ENCODE measurements around the gene PFKFB3.

Gene PFKFB3

DNA sequence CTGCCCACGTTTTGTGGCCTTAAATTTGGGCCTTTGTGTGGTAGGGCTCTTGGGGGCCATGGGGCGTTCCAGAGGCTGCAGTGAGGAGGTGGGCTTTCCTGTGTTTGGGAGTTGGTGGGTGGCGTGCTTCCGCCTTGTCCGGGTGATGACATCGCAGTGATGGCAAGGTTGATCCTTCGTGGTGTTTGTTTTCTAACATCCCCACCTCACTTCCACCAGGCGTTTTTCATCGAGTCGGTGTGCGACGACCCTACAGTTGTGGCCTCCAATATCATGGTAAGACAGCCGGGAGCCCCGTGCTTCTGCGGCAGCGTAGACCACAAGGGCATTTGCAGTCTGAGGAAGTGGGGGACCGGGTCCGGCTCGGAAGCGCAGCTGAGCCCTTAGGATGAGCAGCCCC lies 14.2 kb downstream of the PFKFB3 start:
- Histone ChIP-seq H3K36me3 (ENCODE audit: control insufficient read depth in 5 of 5, insufficient read depth in 5 of 5, low read length in 5 of 5) (peaks cover 9 to 96% (median 93%) of the 10 kb centered on the region in 5 donors), H3K4me3 (ENCODE audit: low read depth in 1 of 5, low read length in 5 of 5) (no peak overlapping the region), H3K9me3 (ENCODE audit: control insufficient read depth in 5 of 5, low read length in 5 of 5) (no peaks in the 10 kb centered on the region), H3K27ac (ENCODE audit: low read depth, low read length) (no peak overlapping the region), H3K27me3 (ENCODE audit: control insufficient read depth in 5 of 5, insufficient read depth in 4 of 5, low read length in 5 of 5) (no peaks in the 10 kb centered on the region), H3K4me1 (ENCODE audit: control insufficient read depth in 5 of 5, insufficient read depth in 5 of 5, low read length in 5 of 5) (peaks cover 1 to 38% (median 15%) of the 10 kb centered on the region in 5 donors), H3K9ac (ENCODE audit: low read length in 5 of 5) (no peak overlapping the region)

DNA sequence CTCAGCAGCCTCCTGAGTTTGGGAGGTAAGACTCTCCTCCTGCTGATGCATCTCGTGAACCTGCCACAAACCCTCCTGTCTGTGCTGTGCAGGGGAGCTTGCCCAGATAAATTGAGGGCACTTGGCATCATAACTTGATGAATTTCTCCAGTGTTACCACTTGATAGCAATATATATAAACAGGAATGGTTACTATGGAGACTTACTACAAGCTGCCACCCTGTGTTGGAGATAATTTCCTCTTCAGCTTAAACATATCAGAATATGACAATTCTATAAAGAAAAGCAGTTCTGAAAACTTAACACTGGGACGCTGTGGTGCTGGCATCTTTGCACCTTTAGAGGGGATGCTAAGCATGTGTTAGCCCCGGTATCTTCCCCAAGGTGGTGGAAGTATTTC lies 14.9 kb downstream of the PFKFB3 start:
- H3K27me3 ChIP-seq (ENCODE audit: control insufficient read depth in 5 of 5, insufficient read depth in 4 of 5, low read length in 5 of 5) = no peaks in the 10 kb centered on the region

DNA sequence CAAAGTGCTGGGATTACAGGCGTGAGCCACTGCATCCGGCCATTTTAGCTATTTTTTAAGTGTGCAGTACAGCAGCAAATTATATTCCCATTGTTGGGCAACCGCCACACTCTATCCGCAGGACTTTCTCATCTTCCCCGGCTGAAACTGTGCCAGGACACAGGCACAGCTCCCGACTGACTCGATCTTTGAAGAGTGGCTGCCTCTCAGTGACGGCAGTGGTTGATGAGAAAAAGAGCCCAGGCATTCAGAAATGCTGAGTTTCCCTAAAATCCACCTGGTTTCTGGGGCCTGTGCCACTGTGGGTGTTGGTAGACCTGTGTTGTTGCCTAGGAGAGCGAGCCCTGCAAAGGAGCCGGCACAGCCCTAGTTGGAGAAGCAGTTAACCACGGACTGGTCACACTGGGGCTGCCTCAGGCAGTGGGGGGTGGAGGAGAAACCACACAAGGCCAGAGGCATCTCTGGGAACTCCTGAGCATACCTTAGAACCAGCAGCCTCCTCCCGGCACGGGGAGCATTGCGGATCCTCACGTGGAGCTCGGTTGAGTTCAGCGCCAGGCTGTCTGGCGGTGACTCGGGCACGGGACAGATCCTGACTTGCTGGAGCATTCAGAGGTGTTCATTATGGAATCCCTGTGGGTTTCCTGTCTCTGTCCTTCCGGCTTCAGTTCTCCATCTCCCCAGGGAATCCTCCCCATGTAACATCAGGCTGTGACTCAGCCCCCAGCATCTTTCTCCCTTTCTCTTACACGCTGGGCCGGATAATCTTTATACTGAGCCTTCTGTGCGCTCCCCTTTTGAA lies 16.2 kb downstream of the PFKFB3 start:
- Histone ChIP-seq H3K36me3 (ENCODE audit: control insufficient read depth in 5 of 5, insufficient read depth in 5 of 5, low read length in 5 of 5) (peaks cover 11 to 99% (median 97%) of the 10 kb centered on the region in 5 donors), H3K9ac (ENCODE audit: low read length in 5 of 5) (no peak overlapping the region), H3K27ac (ENCODE audit: low read depth, low read length) (peak overlapping the region; percentile 26), H3K4me3 (ENCODE audit: low read depth in 1 of 5, low read length in 5 of 5) (no peak overlapping the region), H3K4me1 (ENCODE audit: control insufficient read depth in 5 of 5, insufficient read depth in 5 of 5, low read length in 5 of 5) (peaks cover 1 to 20% (median 5%) of the 10 kb centered on the region in 5 donors), H3K27me3 (ENCODE audit: control insufficient read depth in 5 of 5, insufficient read depth in 4 of 5, low read length in 5 of 5) (no peaks in the 10 kb centered on the region), H3K9me3 (ENCODE audit: control insufficient read depth in 5 of 5, low read length in 5 of 5) (no peaks in the 10 kb centered on the region)

More for the DNA sequence above, 14.9 kb downstream of the PFKFB3 start:
- H3K4me3 ChIP-seq (ENCODE audit: low read depth in 1 of 5, low read length in 5 of 5) = no peak overlapping the region
- peaks cover 9 to 97% (median 96%) of the 10 kb centered on the region in 5 donors for H3K36me3 ChIP-seq (ENCODE audit: control insufficient read depth in 5 of 5, insufficient read depth in 5 of 5, low read length in 5 of 5)
- no peak overlapping the region for H3K27ac ChIP-seq (ENCODE audit: low read depth, low read length)
- H3K9me3 ChIP-seq (ENCODE audit: control insufficient read depth in 5 of 5, low read length in 5 of 5) = no peaks in the 10 kb centered on the region
- H3K4me1 ChIP-seq (ENCODE audit: control insufficient read depth in 5 of 5, insufficient read depth in 5 of 5, low read length in 5 of 5) = peaks cover 1 to 31% (median 10%) of the 10 kb centered on the region in 5 donors
- no peak overlapping the region for H3K9ac ChIP-seq (ENCODE audit: low read length in 5 of 5)

DNA sequence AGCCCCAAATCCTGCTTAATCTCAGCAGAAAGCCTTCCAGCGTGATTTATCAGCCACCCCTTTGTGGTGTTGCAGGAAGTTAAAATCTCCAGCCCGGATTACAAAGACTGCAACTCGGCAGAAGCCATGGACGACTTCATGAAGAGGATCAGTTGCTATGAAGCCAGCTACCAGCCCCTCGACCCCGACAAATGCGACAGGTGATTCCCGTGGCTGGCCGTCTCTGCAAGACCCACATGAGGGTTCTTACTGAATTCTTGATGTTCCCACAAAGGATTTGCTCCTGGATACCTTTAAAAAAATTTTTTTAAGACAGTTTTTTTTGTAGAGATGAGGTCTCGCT lies 16.7 kb downstream of the PFKFB3 start:
- Histone ChIP-seq H3K9me3 (ENCODE audit: control insufficient read depth in 5 of 5, low read length in 5 of 5) (no peaks in the 10 kb centered on the region), H3K4me1 (ENCODE audit: control insufficient read depth in 5 of 5, insufficient read depth in 5 of 5, low read length in 5 of 5) (peaks cover 0 to 15% (median 5%) of the 10 kb centered on the region in 5 donors), H3K9ac (ENCODE audit: low read length in 5 of 5) (no peak overlapping the region), H3K27ac (ENCODE audit: low read depth, low read length) (peak overlapping the region; percentile 16), H3K4me3 (ENCODE audit: low read depth in 1 of 5, low read length in 5 of 5) (no peak overlapping the region), H3K36me3 (ENCODE audit: control insufficient read depth in 5 of 5, insufficient read depth in 5 of 5, low read length in 5 of 5) (peaks cover 11 to 99% (median 97%) of the 10 kb centered on the region in 5 donors), H3K27me3 (ENCODE audit: control insufficient read depth in 5 of 5, insufficient read depth in 4 of 5, low read length in 5 of 5) (no peaks in the 10 kb centered on the region)

DNA sequence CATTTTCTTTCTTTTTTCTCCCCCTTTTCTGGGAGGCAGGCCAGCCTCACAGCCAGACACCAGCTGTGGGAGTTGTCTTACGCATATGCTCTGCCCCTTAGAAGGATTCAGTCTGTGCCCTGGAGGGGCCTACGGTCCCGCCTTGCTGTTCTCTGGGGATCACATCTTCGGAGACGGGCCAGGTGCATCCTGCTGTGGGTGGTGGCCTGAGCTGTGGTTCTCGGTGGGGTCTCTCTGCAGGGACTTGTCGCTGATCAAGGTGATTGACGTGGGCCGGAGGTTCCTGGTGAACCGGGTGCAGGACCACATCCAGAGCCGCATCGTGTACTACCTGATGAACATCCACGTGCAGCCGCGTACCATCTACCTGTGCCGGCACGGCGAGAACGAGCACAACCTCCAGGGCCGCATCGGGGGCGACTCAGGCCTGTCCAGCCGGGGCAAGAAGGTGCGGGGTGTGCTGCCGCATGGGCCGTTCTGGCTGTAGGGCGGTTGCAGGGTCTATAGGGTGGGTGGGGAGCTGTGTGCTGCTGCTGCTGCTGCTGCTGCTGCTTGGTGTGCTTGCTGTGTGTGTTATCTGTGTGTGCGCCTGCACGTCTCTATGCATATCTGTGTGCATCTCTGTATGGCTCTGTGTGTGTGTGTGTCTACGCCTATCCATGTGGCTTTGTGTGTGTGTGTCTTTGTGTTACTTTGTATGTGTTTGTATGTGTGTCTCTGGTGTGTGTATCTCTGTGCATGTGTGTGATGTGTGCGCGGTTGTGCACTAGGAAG lies 17.9 kb downstream of the PFKFB3 start:
- Histone ChIP-seq H3K27ac (ENCODE audit: low read depth, low read length) (no peak overlapping the region), H3K4me3 (ENCODE audit: low read depth in 1 of 5, low read length in 5 of 5) (no peak overlapping the region), H3K27me3 (ENCODE audit: control insufficient read depth in 5 of 5, insufficient read depth in 4 of 5, low read length in 5 of 5) (no peaks in the 10 kb centered on the region), H3K4me1 (ENCODE audit: control insufficient read depth in 5 of 5, insufficient read depth in 5 of 5, low read length in 5 of 5) (peaks cover 0 to 8% (median 0%) of the 10 kb centered on the region in 5 donors), H3K9me3 (ENCODE audit: control insufficient read depth in 5 of 5, low read length in 5 of 5) (no peaks in the 10 kb centered on the region), H3K9ac (ENCODE audit: low read length in 5 of 5) (no peak overlapping the region), H3K36me3 (ENCODE audit: control insufficient read depth in 5 of 5, insufficient read depth in 5 of 5, low read length in 5 of 5) (peaks cover 11 to 99% (median 97%) of the 10 kb centered on the region in 5 donors)

DNA sequence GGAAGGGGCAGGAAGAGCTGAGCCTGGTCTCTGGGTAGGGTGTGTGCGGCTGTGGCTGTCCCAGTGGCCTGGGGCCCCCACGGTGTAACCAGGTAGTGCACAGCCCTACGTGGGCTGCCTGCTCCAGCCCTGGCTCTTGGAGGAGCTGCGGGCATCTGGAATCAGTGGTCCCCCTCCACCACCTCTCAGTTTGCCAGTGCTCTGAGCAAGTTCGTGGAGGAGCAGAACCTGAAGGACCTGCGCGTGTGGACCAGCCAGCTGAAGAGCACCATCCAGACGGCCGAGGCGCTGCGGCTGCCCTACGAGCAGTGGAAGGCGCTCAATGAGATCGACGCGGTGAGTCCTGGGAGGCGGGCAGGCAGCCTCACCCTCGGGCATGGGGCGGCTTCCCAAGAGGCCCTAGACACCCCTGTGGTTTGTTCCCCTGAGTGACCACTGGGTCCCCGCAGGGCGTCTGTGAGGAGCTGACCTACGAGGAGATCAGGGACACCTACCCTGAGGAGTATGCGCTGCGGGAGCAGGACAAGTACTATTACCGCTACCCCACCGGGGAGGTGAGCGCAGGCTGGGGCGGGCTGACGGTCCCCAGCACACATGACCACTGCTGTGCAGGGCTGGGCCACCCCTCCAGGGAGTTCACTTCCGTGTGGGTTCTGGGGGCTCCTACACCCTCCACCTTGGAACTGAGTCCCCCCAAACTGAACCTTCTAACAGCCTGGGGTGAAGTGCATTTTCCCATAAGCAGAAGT lies 18.6 kb downstream of the PFKFB3 start:
- H3K36me3 ChIP-seq (ENCODE audit: control insufficient read depth in 5 of 5, insufficient read depth in 5 of 5, low read length in 5 of 5) = peaks cover 11 to 99% (median 97%) of the 10 kb centered on the region in 5 donors
- no peak overlapping the region for H3K9ac ChIP-seq (ENCODE audit: low read length in 5 of 5)
- H3K4me1 ChIP-seq (ENCODE audit: control insufficient read depth in 5 of 5, insufficient read depth in 5 of 5, low read length in 5 of 5) = peaks cover 0 to 5% (median 0%) of the 10 kb centered on the region in 5 donors
- H3K9me3 ChIP-seq (ENCODE audit: control insufficient read depth in 5 of 5, low read length in 5 of 5) = no peaks in the 10 kb centered on the region
- no peak overlapping the region for H3K4me3 ChIP-seq (ENCODE audit: low read depth in 1 of 5, low read length in 5 of 5)
- no peak overlapping the region for H3K27ac ChIP-seq (ENCODE audit: low read depth, low read length)
- no peaks in the 10 kb centered on the region for H3K27me3 ChIP-seq (ENCODE audit: control insufficient read depth in 5 of 5, insufficient read depth in 4 of 5, low read length in 5 of 5)

DNA sequence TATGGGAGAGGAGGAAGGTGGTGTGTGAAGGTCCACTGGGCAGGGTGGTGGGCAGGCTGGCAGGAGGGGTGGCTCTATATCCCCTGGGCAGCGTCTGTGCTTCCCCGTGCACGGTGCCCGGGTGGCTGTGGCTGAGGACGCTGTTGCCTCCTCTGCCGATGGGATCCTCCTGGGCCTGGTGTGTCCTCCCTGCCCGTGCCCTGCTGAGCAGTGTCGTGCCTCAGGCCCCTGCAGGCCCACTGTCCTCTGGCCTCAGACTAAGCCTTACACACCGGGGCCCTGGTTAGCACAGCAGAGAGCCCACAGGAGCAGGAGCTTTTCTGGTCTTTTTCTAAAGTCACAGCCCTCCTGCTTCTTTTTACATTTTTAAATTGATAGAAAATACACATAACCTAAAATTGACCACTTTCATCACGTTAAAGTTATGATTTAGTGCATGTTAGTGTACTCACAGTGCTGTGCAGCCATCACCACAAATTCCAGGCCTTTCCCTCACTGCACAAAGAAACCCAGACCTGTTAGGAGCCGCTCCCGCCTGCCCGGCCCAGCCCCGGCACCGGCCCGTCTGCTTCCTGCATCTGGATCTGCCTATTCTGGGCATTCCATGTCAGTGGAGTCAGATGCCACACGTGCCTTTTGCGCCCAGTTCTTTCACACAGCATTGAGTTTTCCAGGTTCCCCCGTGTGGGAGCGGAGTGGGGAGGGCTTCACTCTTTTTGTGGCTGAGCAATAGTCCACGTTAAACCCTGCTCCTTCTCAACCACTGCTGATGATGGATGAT lies 19.4 kb downstream of the PFKFB3 start:
- Histone ChIP-seq H3K27ac (ENCODE audit: low read depth, low read length) (no peak overlapping the region), H3K9me3 (ENCODE audit: control insufficient read depth in 5 of 5, low read length in 5 of 5) (no peaks in the 10 kb centered on the region), H3K27me3 (ENCODE audit: control insufficient read depth in 5 of 5, insufficient read depth in 4 of 5, low read length in 5 of 5) (no peaks in the 10 kb centered on the region), H3K9ac (ENCODE audit: low read length in 5 of 5) (no peak overlapping the region), H3K4me1 (ENCODE audit: control insufficient read depth in 5 of 5, insufficient read depth in 5 of 5, low read length in 5 of 5) (peaks cover 0 to 5% (median 0%) of the 10 kb centered on the region in 5 donors), H3K36me3 (ENCODE audit: control insufficient read depth in 5 of 5, insufficient read depth in 5 of 5, low read length in 5 of 5) (peaks cover 9 to 99% (median 96%) of the 10 kb centered on the region in 5 donors), H3K4me3 (ENCODE audit: low read depth in 1 of 5, low read length in 5 of 5) (no peak overlapping the region)

DNA sequence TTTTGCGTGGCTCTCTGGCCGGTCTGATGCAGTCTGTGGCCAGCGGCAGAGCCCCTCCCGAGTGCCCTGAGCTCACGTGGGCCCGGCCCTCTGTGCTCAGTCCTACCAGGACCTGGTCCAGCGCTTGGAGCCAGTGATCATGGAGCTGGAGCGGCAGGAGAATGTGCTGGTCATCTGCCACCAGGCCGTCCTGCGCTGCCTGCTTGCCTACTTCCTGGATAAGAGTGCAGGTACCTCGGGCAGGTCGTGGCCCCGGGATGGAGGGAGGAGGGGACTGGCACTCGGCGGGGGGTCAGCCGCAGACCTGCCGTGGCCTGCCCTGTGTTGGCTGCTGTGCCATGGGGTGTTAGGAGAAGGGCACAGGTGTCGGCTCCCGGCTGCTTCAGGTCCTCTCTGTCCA lies 20.0 kb downstream of the PFKFB3 start:
- no peak overlapping the region for H3K27ac ChIP-seq (ENCODE audit: low read depth, low read length)
- H3K4me1 ChIP-seq (ENCODE audit: control insufficient read depth in 5 of 5, insufficient read depth in 5 of 5, low read length in 5 of 5) = peaks cover 0 to 5% (median 0%) of the 10 kb centered on the region in 5 donors
- H3K27me3 ChIP-seq (ENCODE audit: control insufficient read depth in 5 of 5, insufficient read depth in 4 of 5, low read length in 5 of 5) = no peaks in the 10 kb centered on the region
- peaks cover 6 to 99% (median 96%) of the 10 kb centered on the region in 5 donors for H3K36me3 ChIP-seq (ENCODE audit: control insufficient read depth in 5 of 5, insufficient read depth in 5 of 5, low read length in 5 of 5)
- H3K4me3 ChIP-seq (ENCODE audit: low read depth in 1 of 5, low read length in 5 of 5) = no peak overlapping the region
- no peak overlapping the region for H3K9ac ChIP-seq (ENCODE audit: low read length in 5 of 5)
- no peaks in the 10 kb centered on the region for H3K9me3 ChIP-seq (ENCODE audit: control insufficient read depth in 5 of 5, low read length in 5 of 5)

DNA sequence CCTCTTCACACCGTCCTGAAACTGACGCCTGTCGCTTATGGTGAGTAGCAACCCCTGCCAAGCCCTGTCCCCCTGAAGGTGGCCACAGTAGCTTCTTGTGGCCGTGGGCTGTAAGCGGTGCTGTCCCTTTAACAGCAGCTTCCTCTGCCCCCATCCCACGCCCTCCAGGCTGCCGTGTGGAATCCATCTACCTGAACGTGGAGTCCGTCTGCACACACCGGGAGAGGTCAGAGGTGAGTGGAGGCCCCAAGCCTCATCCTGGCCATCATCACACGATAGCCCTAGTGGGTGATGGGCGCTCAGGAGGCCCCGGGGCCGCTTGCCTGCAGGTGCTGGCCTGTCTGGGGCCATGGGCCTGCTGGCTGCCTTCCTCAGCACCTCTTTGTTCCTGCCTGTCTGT lies 21.2 kb downstream of the PFKFB3 start:
- H3K36me3 ChIP-seq (ENCODE audit: control insufficient read depth in 5 of 5, insufficient read depth in 5 of 5, low read length in 5 of 5) = peaks cover 4 to 100% (median 99%) of the 10 kb centered on the region in 5 donors
- peaks cover 0 to 5% (median 0%) of the 10 kb centered on the region in 5 donors for H3K4me1 ChIP-seq (ENCODE audit: control insufficient read depth in 5 of 5, insufficient read depth in 5 of 5, low read length in 5 of 5)
- no peak overlapping the region for H3K9ac ChIP-seq (ENCODE audit: low read length in 5 of 5)
- no peak overlapping the region for H3K27ac ChIP-seq (ENCODE audit: low read depth, low read length)
- H3K4me3 ChIP-seq (ENCODE audit: low read depth in 1 of 5, low read length in 5 of 5) = no peak overlapping the region
- H3K27me3 ChIP-seq (ENCODE audit: control insufficient read depth in 5 of 5, insufficient read depth in 4 of 5, low read length in 5 of 5) = no peaks in the 10 kb centered on the region
- H3K9me3 ChIP-seq (ENCODE audit: control insufficient read depth in 5 of 5, low read length in 5 of 5) = no peaks in the 10 kb centered on the region

All from subcutaneous abdominal adipose tissue (tissue), 5 donors.